ENCODE data around the gene MACROD2. TPM values are rescaled to one million over a fixed set of nuclear protein-coding genes. Genes with fewer than 3 reads are reported as not detected.

MACROD2 gene
- total RNA-seq, 1 experiment from 2014 or later: 1.6 TPM

DNA sequence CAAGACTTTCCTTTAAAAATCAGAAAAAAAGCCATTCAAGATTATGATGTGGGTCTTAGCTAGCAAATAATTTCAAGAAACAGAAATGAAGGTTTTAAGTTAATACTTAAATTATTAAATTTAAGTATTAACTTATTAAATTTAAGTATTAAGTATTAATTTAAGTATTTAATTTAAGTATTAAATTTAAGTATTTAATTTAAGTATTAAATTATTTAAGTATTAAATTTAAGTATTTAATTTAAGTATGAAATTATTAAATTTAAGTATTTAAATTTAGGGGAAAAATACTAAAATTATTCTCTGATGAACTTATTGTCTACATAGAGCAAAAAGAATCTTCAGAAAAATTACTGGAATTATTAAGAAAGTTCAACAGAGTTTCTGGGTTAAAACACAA is 1171.4 kb downstream of the MACROD2 start:
- no peaks in the 10 kb centered on the region for H3K4me1 Mint-ChIP-seq

More for the DNA sequence above, 1171.4 kb downstream of the MACROD2 start:
- Histone ChIP-seq H3K79me1 (ENCODE audit: insufficient read depth, low read depth, low read length, poor library complexity, severe bottlenecking) (no peaks in the 10 kb centered on the region), H3K9me3 (ENCODE audit: control insufficient read depth, low read depth, low read length) (no peaks in the 10 kb centered on the region), H3K23ac (ENCODE audit: insufficient read length, low read depth, low read length) (no peak overlapping the region), H2BK20ac (ENCODE audit: low read depth, low read length, poor library complexity, severe bottlenecking) (no peak overlapping the region), H3K27me3 (ENCODE audit: insufficient read depth, low read length) (no peaks in the 10 kb centered on the region), H3K4me1 (ENCODE audit: insufficient read depth, low read length) (no peaks in the 10 kb centered on the region), H4K20me1 (ENCODE audit: control insufficient read depth, insufficient read depth, insufficient read length) (no peaks in the 10 kb centered on the region), H3K56ac (ENCODE audit: insufficient read length, low read depth, low read length) (no peak overlapping the region), H3K14ac (ENCODE audit: insufficient read depth, low read length) (no peak overlapping the region), H3K18ac (ENCODE audit: insufficient read length, low read depth, low read length) (no peak overlapping the region), H4K5ac (ENCODE audit: insufficient read length, low read depth, low read length) (no peak overlapping the region), H2BK5ac (ENCODE audit: insufficient read length, low read length) (no peak overlapping the region), H2AFZ (ENCODE audit: low read length) (no peak overlapping the region), H4K8ac (replicated peaks; ENCODE audit: insufficient read length, low read depth, low read length) (no peak overlapping the region), H2BK15ac (ENCODE audit: low read depth, low read length) (no peak overlapping the region), H3K4ac (ENCODE audit: low read depth, low read length) (no peak overlapping the region), H4K91ac (ENCODE audit: insufficient read length, low read depth, low read length) (no peak overlapping the region), H3T11ph (ENCODE audit: low read length) (no peak overlapping the region), H3K4me2 (ENCODE audit: insufficient read depth, insufficient read length, low read length) (no peak overlapping the region), H3K23me2 (ENCODE audit: insufficient read length, low read depth, low read length, poor library complexity, severe bottlenecking) (no peaks in the 10 kb centered on the region), H3K27ac (ENCODE audit: insufficient read length, low read depth, low read length) (no peak overlapping the region), H3K79me2 (ENCODE audit: insufficient read depth, low read length) (no peaks in the 10 kb centered on the region), H3K9ac (ENCODE audit: extremely low read depth, insufficient read length, low read length) (no peak overlapping the region), H2BK12ac (ENCODE audit: insufficient read length, low read depth, low read length) (no peak overlapping the region), H2BK120ac (ENCODE audit: low read depth, low read length, poor library complexity, severe bottlenecking) (no peak overlapping the region), H2AK5ac (ENCODE audit: insufficient read length, low read length) (no peak overlapping the region)
- no peak for DNase-seq
- Mint-ChIP-seq H3K27me3 (ENCODE audit: low read depth) (no peaks in the 10 kb centered on the region), H3K27ac (no peak overlapping the region), H3K9me3 (peaks cover 0 to 6% of the 10 kb centered on the region in 2 experiments; a peak in 2 of 5 replicates), H3K4me3 (no peak overlapping the region), H3K36me3 (ENCODE audit: insufficient read depth in 1 of 3, low read depth in 3 of 3) (no peaks in the 10 kb centered on the region)
- TF ChIP-seq, protein P1, sequence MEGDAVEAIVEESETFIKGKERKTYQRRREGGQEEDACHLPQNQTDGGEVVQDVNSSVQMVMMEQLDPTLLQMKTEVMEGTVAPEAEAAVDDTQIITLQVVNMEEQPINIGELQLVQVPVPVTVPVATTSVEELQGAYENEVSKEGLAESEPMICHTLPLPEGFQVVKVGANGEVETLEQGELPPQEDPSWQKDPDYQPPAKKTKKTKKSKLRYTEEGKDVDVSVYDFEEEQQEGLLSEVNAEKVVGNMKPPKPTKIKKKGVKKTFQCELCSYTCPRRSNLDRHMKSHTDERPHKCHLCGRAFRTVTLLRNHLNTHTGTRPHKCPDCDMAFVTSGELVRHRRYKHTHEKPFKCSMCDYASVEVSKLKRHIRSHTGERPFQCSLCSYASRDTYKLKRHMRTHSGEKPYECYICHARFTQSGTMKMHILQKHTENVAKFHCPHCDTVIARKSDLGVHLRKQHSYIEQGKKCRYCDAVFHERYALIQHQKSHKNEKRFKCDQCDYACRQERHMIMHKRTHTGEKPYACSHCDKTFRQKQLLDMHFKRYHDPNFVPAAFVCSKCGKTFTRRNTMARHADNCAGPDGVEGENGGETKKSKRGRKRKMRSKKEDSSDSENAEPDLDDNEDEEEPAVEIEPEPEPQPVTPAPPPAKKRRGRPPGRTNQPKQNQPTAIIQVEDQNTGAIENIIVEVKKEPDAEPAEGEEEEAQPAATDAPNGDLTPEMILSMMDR (conservative IDR thresholded peaks at IDR 0.05): no peak

Measured in H9 (cell line).